Measurements from ENCODE around the gene SLC4A3.

- TF ChIP-seq GATA2 (IDR thresholded peaks at IDR 0.05; ENCODE audit: low read depth, low read length) (no peak), GATA3 (IDR thresholded peaks at IDR 0.05; ENCODE audit: low read depth, low read length) (no peak)
Measured at GRCh38 chr2:219679041-219679440, 51.6 kb downstream of the SLC4A3 start.
